OCI-LY1 (cell line): ENCODE data around the gene CHN2.

Source experiments
- H2AFZ ChIP-seq: fragments of 200-600 bp; sonication (generic), shearing (Covaris generic); 2 replicates; pipeline ENCODE4 v1.6.0; 2014; ENCODE audit warnings: antibody characterized with exemption, mild to moderate bottlenecking, low read length
- H3F3A ChIP-seq: fragments of 200-600 bp; sonication (generic), shearing (Covaris generic); 2 replicates; pipeline ENCODE4 v1.6.0; 2014; ENCODE audit warnings: mild to moderate bottlenecking, antibody characterized with exemption, low read length, moderate library complexity; ENCODE audit not compliant: insufficient read depth
- H3K27ac ChIP-seq: fragments of 200-600 bp; sonication (generic); 2 replicates; pipeline ENCODE4 v1.5.1; 2014; ENCODE audit warnings: low read length, mixed run types, mild to moderate bottlenecking, low read depth; ENCODE audit not compliant: poor library complexity, severe bottlenecking
- H3K27me3 ChIP-seq: fragments of 200-600 bp; sonication (generic); 2 replicates; pipeline ENCODE4 v1.6.0; 2014; ENCODE audit warnings: antibody characterized with exemption, mild to moderate bottlenecking, low read length, moderate library complexity; ENCODE audit not compliant: insufficient read depth
- H3K36me3 ChIP-seq: fragments of 200-600 bp; sonication (generic); 2 replicates; pipeline ENCODE4 v1.6.1; 2014; ENCODE audit warnings: mild to moderate bottlenecking, antibody characterized with exemption, low read length, moderate library complexity, mixed read lengths; ENCODE audit not compliant: insufficient read depth
- H3K4me1 ChIP-seq: fragments of 200-600 bp; sonication (generic); 2 replicates; pipeline ENCODE4 v1.5.1; 2014; ENCODE audit warnings: mild to moderate bottlenecking, low read length, moderate library complexity; ENCODE audit not compliant: insufficient read depth, severe bottlenecking
- H3K4me2 ChIP-seq: fragments of 200-600 bp; sonication (generic), shearing (Covaris generic); 2 replicates; pipeline ENCODE4 v1.6.1; 2014; ENCODE audit warnings: low read length
- H3K4me3 ChIP-seq: fragments of 200-600 bp; sonication (generic); 2 replicates; pipeline ENCODE4 v1.5.1; 2014; ENCODE audit warnings: low read length, low read depth, mild to moderate bottlenecking, mixed read lengths; ENCODE audit not compliant: poor library complexity, severe bottlenecking
- H3K79me2 ChIP-seq: fragments of 200-600 bp; shearing (Covaris generic); 2 replicates; pipeline ENCODE4 v1.6.1; 2016; ENCODE audit warnings: mixed run types, low read length, mixed read lengths; ENCODE audit not compliant: insufficient read depth
- H3K9ac ChIP-seq: fragments of 200-600 bp; sonication (generic), shearing (Covaris generic); 2 replicates; pipeline ENCODE4 v1.6.1; 2014; ENCODE audit warnings: mild to moderate bottlenecking, low read length, mixed read lengths
- H3K9me2 ChIP-seq: fragments of 200-600 bp; sonication (generic), shearing (Covaris generic); 2 replicates; pipeline ENCODE4 v1.6.1; 2014; ENCODE audit warnings: low read depth, mild to moderate bottlenecking, low read length, mixed read lengths
- H3K9me3 ChIP-seq: fragments of 200-600 bp; shearing (Covaris generic); 2 replicates; pipeline ENCODE4 v1.6.1; 2014; ENCODE audit warnings: low read length, mixed read lengths
- H4K20me1 ChIP-seq: fragments of 200-600 bp; sonication (generic), shearing (Covaris generic); 2 replicates; pipeline ENCODE4 v1.6.0; 2016; ENCODE audit warnings: mild to moderate bottlenecking, low read length; ENCODE audit not compliant: insufficient read depth
- EZH2 ChIP-seq: fragments of 200-600 bp; sonication (generic), shearing (Covaris generic); IDR thresholded peaks from 2 replicates; pipeline ENCODE4 v1.8.0; 2017; ENCODE audit warnings: borderline replicate concordance, mixed run types, mild to moderate bottlenecking, antibody characterized with exemption, low read length, moderate library complexity, mixed read lengths
- TF ChIP-seq, protein P1 (sequence below): fragments of 200-600 bp; sonication (generic), shearing (Covaris generic); IDR thresholded peaks from 2 replicates; pipeline ENCODE4 v1.5.1; 2017; ENCODE audit warnings: mild to moderate bottlenecking, antibody characterized with exemption, low read length, moderate library complexity, mixed read lengths

The CHN2 gene

DNA sequence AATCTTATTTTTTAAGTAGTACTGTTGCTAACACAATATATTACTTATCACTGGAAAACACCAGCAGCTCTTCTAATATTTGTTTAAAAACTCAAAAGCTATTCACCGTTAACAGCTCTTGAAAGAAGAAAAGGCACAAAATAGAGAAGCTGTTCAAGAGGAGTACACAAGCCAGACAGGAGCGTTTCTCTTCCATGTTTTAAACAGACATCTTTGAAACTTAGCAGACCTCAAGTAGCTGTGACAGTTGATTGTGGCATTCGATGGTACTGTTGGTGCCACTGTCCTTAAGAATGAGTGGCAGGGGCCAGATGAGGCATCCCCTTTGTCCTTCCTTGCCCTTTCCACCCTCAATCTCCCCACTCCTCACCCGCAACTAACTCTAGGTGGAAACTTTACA is 287.5 kb downstream of the CHN2 start:
- H3K9ac ChIP-seq = no peak overlapping the region
- no peak overlapping the region for H3K27ac ChIP-seq
- no peaks in the 10 kb centered on the region for H3K27me3 ChIP-seq
- H3K4me2 ChIP-seq = no peak overlapping the region
- H3K36me3 ChIP-seq = no peaks in the 10 kb centered on the region
- no peaks in the 10 kb centered on the region for H3K9me2 ChIP-seq
- no peaks in the 10 kb centered on the region for H3F3A ChIP-seq
- no peaks in the 10 kb centered on the region for H4K20me1 ChIP-seq
- H3K4me3 ChIP-seq = no peak overlapping the region
- no peak overlapping the region for H2AFZ ChIP-seq
- TF ChIP-seq EZH2 = no peak
- TF ChIP-seq, protein P1, sequence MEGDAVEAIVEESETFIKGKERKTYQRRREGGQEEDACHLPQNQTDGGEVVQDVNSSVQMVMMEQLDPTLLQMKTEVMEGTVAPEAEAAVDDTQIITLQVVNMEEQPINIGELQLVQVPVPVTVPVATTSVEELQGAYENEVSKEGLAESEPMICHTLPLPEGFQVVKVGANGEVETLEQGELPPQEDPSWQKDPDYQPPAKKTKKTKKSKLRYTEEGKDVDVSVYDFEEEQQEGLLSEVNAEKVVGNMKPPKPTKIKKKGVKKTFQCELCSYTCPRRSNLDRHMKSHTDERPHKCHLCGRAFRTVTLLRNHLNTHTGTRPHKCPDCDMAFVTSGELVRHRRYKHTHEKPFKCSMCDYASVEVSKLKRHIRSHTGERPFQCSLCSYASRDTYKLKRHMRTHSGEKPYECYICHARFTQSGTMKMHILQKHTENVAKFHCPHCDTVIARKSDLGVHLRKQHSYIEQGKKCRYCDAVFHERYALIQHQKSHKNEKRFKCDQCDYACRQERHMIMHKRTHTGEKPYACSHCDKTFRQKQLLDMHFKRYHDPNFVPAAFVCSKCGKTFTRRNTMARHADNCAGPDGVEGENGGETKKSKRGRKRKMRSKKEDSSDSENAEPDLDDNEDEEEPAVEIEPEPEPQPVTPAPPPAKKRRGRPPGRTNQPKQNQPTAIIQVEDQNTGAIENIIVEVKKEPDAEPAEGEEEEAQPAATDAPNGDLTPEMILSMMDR = no peak
- no peaks in the 10 kb centered on the region for H3K9me3 ChIP-seq
- H3K79me2 ChIP-seq = no peaks in the 10 kb centered on the region
- no peaks in the 10 kb centered on the region for H3K4me1 ChIP-seq

DNA sequence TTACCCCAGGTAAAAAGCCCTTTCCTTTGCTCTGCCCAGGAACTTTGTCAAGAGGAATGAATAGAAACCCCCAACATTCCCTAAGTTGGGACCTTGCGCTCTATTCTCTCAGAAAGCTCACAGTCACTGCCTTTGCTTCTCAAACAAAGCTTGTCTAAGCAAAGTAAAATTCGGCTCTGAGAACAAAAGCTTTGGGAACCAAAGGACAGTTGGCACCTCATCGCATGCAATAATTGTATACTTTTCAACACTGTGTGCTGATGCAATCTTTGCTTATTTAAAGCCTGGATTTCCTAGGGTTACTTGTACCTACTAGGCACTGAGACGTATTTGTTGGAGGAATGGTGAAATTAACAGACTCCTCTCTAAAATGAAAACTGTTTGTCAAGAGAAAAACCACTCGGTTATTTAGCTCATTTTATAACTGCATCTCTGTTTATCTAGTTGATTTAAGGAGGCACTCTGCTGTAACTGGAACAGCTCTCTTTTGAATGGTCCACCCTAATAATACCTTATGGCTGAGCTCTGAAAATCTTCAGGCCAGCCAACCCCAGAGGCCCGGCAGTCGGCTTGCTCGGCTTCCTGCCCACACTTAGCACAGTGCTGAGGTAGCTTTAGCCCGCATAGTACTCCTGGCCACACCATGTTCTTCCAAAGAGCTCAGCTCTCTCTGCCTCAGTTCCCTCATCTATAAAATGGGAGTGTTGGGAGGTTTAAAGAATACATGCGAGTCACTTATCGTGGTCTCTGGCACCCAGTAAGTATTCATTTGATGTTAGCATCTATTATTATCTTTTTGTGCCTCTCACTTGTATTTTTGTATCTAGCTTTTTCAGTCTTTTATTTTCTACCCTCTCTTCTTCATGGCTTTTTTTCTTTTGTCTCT is 288.9 kb downstream of the CHN2 start:
- no peaks in the 10 kb centered on the region for H4K20me1 ChIP-seq
- H3K4me1 ChIP-seq = no peaks in the 10 kb centered on the region
- H3K9ac ChIP-seq = no peak overlapping the region
- H3K27ac ChIP-seq = no peak overlapping the region
- no peak overlapping the region for H2AFZ ChIP-seq
- no peaks in the 10 kb centered on the region for H3K9me3 ChIP-seq
- H3K4me3 ChIP-seq = no peak overlapping the region
- TF ChIP-seq, protein P1 = no peak
- TF ChIP-seq EZH2 = no peak
- no peaks in the 10 kb centered on the region for H3K27me3 ChIP-seq
- H3F3A ChIP-seq = no peaks in the 10 kb centered on the region
- H3K79me2 ChIP-seq = no peaks in the 10 kb centered on the region
- H3K9me2 ChIP-seq = no peaks in the 10 kb centered on the region
- no peaks in the 10 kb centered on the region for H3K36me3 ChIP-seq
- no peak overlapping the region for H3K4me2 ChIP-seq

DNA sequence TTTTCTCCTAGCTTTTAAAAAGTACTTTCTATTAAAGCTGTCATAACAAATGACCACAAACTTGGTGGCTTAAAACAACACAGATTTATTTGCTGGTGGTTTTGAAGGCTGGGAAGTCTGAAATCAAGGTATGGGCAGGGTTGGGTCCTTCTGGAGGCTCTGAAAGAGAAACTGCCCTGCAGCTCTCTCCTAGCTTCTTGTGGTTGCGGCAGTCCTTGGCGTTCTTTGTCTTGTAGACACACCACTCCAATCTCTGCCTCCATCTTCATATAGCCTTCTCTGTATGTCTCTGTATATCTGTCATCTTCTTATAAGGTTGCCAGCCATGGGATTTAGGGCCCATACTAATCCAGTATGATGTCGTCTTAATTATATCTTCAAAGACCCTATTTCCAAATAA is 289.7 kb downstream of the CHN2 start:
- Histone ChIP-seq H2AFZ (no peak overlapping the region), H3K27ac (no peak overlapping the region), H3K9me3 (no peaks in the 10 kb centered on the region), H3K9me2 (no peaks in the 10 kb centered on the region), H3K79me2 (no peaks in the 10 kb centered on the region), H3K4me3 (no peak overlapping the region), H3K4me2 (no peak overlapping the region), H3K36me3 (no peaks in the 10 kb centered on the region), H3F3A (no peaks in the 10 kb centered on the region), H3K4me1 (no peaks in the 10 kb centered on the region), H3K9ac (no peak overlapping the region), H3K27me3 (no peaks in the 10 kb centered on the region), H4K20me1 (no peaks in the 10 kb centered on the region)
- TF ChIP-seq, protein P1 = no peak
- TF ChIP-seq EZH2 = no peak
